T follicular helper cell (primary cell): ENCODE measurements around the gene HERPUD1.

Experiments used
- DNase-seq: peaks from one replicate; pipeline ENCODE4 v3.0.0-alpha.2; 2020; ENCODE audit warnings: low read depth

Gene HERPUD1

DNA sequence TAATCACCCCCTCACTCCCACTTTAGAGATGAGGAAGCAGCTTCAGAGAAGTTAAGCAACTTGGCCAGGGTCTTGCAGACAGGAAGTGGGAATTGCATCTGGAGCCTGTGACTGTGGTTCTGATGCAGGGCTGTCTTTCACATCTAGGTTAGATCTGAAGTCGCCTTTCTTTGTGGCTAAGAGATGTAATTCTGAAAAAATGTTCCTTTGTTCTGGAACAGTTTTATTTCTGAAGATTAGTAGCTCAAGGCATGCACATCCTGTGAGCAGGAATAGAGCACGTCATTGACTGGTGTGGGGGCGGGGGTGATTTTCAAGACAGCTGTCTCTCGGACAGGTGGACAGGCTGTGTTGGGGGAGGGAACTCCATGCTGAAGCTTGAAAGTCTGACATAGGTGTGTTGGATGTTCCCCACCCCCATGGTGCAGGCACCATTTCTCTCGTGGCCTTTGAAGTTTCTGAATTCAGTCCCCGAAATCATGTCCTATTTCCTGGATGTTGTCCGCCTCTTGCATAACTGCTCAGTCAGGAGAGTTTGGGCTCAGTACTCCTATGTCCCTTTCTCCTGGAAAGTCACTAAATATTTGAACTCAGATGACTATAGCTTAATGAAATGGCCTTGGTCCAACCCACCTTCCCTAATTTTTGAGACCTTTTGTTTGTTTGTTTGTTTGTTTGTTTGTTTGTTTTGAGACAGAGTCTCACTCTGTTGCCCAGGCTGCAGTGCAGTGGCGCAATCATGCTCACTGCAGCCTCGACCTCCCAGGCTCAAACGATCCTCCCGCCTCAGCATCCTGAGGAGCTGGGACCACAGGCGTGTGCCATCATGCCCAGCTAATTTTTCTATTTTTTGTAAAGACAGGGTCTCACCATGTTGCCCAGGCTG, 21.0 kb upstream of the HERPUD1 start:
- no peak for DNase-seq

DNA sequence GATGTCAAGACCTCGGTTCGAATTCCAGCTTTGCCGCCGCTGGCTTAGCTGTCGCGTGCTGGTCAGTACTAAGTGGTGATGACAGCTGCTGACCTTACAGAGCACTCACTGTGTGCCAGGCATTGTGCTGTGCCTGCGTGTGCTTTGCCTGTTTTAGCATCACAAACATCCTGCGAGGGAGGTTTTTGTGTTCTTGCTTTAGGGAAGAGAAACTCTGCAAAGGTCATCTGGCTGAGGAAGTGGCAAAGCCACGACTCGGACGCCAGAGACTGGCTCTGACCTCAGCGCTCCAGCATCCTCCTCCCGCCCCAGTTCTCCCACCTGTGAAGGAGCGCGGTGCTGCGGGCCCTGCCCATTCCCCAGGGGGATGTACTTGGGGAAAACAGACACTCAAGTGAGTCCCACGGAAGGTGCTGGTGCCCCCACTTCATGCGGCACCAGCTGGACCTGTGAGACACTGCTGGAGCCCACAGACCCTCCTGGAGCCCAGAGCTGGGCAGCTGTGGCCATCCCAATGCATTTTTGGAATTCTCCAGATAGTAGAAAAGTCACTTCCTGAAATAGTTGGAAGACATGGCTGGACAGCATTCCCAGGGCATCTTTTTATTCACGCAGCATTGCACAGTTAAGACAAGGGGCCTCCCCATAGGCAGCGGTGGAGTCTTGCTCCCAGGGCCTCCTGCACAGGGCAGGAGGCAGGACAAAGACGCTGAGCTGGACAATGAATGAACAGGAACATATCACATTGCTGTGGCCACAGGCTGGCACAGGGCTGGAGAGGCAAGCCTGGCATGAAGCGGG, 20.0 kb upstream of the HERPUD1 start:
- no peak for DNase-seq

DNA sequence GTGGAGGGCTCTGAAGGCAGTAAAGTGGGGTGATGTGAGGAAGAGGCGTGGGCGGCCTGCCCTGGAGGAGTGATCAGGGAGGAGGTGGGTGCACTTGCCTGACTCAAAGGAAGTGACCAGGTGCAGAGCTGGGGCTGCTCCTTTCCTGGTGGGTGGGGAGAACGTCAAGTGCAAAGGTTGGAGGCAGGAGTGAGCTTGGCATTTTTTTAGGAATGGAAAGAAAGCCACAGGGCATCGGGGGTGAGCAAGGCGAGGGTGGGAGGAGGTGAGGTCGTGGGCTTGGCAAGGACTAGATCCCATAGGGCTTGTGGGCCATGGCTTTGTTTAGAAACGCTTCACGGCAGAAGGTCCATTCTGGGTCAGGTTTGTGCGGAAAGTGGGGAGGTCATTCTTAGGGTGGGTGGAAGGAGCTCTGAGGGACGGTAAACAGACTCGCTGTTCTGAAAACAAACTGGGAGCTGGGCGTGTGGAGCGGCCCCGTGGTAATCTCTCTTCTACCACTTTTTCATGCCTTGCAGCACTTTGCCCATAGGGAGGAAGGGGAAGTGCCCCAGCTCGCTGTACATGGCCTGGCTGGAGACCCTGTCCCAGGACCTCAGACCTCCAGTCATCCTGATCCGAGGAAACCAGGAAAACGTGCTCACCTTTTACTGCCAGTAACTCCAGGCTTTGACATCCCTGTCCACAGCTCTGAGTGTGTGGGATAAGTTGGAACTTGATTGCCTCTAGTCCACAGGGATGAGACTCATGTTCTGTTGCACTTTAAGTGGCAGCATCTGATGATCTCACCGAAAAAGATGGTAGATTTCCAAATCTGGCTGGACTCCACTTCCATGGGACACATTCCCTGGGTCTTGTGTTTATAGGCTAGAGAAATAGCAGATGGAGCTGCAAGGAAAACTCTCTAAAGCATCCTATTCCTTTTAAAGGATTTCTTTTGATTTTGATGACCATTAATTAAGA, 18.9 kb upstream of the HERPUD1 start:
- DNase-seq, result no peak

DNA sequence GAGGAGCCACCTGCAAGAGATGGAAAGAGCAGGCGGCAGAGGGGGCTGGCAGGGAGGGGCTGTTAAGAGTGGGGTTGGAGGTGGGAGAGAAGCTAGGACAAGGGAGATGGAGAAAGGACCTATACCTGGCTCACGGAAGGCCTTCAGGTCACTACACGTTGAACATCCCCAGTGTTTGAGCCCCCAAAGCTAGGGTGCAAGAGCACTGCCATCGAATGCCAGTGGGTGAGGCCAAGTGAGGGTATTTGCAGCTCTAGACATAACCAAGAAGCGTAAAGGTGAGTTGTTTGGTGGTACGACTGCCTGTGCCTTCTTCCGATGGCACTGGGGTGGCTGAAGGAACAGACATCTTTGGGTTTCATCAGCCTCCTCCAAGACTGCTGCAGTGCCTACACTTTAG, 17.0 kb upstream of the HERPUD1 start:
- DNase-seq, result no peak

DNA sequence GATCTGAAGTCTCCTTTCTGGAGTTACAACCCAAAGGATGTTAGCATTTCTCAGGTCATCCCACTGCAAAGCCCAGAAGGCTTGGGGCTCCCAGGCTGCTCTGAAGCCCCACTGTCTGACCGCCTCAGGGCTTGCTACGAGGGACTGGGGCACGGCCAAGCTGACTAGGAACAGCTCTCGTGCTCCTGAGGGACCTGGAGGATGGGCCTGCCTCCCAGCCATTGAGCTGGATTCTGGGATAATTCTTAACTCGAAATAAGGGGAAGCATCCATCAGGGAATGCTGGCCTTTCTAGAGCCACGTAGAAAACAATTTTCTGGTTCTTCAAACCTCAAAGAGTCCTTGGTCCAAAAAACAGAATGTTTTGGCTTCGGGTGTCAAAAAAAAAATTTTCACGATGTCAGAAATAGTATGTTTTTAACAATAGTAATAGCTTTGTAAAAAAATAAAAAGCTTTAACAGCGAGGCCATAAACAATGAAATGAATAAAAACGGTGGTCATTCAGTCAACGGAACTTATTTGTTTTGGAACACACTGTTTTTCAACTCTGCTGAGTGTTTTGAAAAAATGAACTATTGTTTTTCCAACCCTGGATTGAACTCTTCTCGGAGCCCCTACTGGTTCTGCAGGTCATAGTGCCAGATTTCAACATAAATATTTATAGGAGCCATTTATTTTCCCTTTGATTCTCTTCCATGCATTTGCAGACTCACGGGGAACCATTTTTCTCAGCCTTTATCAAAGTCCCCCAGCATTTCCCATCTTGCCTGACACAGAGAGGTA, 16.4 kb upstream of the HERPUD1 start:
- DNase-seq, result no peak

DNA sequence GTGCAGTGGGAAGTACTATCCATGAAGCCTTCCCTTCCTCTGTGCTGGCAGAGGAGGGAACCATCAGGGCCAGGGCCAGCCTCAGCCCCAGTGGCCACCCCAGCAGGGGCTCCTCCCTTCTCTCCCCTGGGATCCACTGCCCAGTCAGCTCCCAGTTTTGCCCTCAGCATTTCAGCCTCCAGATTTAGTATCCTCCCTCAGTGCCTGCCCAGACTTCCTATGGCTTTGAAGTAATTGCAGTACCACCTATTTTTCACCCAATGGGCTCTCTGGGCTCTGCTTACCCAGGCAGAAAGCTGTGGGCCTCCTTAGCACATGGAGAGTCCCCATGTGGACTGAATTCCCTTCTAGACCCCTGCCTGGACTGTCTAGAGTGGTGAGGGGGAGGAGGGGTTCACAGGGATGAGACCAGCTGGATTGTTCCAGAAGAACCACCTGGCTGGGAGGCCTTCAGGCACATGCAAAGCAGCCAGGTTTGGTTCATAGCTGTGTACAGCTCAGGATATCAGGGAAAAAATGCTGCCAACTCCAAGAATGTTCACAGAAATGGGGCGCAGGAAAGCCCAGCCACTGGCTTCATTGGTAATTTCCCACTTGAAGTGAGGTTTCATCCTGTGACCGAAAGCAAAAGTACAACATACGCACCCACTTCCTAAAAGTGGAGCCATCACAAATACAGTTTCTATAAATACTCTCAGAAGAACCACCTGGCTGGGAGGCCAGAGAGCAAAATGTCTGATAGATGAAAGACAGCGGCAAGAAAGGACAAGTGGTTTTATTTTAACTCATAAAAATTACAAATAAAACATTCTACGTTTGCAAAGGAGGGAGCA, 15.2 kb upstream of the HERPUD1 start:
- DNase-seq, result no peak

DNA sequence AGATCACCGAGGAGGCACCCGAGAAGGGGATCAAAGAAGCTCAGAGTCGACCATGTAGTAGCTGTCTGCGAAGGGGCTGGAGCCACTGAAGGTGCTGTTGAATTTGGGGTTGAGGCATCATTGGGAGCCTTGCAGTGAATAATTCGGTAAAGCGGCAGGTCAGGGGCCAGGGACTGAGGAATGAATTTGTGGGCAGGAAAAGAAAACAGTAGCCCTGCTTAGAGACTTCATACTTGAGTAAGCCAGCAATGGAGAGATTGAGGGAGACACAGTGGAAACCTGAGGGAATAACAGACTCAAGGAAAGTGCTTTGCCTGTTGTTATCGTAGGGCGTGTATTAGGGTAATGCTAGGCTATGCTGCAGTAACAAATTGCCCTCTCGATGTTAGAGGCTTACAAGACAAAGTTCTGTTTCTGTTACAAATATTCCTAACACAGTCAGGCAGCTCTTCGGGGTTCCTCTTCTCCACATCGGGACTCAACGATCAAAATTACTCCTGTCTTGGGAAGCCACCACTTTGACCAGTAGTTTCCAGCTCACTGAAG, 13.4 kb upstream of the HERPUD1 start:
- no peak for DNase-seq

DNA sequence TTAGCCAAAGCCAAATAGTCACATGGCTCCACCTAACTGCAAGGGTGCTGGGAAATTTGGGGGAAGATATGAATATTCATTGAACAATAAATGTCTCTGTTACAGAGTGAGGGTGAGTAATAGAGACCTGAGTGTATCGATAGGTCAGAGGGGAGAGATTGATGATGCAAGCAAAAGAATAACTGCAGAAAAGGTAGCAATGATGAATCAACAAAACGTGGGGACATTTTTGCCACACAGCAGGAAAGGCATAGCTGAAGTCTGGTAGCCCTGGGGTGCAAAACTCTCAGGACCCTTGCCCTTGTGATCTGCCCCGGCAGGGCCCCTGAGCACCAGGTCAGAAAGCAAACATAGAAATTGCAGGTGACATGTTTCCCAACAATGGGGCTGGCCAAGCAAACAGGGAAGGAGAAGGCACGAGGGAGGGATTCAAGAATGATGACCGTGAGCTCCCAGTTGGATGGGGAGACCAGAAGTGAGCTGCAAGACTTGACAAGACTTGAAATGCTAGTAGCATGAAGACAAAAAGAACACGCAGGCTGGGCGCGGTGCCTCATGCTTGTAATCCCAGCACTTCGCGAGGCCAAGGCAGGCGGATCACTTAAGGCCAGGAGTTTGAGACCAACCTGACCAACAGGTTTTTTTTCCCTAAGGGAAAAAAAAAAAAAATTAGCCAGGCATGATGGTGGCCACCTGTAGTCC, 12.7 kb upstream of the HERPUD1 start:
- no peak for DNase-seq

DNA sequence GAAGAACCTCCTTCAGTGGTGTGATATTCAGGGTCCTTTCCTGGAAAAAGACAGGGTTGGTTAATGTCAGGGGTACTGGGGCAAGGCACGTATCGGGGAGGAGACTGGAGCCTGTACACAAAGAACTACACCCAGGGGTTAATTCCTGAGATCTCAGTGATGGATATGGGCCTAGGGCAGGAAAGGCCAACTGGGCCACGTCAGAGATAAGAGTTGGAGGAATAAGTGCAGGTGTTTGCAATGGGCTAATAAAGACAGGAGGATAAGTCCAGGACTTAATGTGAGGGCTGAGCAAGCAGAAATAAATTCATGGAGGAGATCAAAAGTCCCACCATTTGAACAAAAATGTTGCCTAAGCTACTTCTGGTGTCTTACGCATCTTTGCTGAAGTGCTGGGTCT, 10.4 kb upstream of the HERPUD1 start:
- DNase-seq, result no peak

DNA sequence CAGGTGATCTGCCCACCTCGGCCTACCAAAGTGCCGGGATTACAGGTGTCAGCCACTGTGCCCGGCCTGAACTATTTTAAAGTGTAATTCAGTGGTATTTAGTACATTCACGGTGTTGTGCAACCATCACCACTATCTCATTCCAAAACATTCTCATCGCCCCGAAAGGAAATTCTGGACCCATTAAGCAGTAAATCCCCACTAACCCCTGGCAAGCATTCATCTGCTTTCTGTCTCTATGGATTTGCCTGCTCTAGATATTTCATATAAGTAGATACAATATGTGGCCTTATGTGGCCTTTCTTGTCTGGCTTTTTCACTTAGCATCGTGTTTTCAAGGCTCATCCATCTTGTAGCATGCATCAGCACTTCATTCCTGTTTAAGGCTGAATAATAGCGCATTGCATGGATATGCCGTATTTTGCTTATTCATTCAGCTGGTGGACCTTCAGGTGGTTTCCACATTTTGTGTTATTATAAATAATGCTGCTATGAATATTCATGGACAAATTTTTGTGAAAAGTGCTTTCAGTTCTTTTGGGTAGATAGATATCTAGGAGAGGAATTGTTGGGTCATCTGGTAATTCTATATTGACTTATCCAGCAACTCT, 8.4 kb upstream of the HERPUD1 start:
- DNase-seq, result no peak

DNA sequence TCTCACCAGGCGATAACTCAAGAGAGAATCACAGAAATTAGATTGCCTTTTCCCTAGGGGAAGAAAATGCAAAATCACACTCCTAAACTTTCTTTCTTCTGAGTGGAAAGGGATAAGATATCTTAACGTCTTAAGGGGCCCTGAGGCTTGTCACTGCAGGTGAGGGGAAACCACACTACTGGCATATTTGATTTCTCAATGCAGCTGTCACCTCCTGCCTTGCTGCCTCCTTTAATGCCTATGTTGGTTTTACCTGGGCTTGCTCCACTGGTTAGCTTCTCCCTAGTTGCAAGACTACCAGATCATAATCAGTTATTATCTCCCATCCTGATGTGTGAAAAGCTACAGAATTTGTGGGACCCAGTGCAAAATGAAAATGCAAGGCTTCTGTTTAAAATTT, 4.5 kb upstream of the HERPUD1 start:
- DNase-seq, result no peak

DNA sequence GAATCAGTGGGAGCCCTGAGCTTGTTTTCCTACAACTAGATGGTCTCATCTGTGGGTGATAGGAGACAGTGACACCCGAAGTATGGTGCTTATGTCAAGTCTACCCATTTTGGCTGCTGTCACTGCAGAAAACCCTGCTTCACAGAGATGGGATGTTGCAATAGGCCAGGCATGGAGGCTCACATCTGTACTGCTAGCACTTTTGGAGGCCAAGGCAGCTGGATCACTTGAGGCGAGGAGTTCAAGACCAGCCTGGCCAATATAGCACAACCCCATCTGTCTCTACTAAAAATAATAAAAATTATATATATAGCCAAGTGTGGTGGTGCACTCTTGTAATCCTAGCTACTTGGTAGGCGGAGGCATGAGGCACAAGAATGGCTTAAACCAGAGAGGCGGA, 2.3 kb upstream of the HERPUD1 start:
- no peak for DNase-seq

DNA sequence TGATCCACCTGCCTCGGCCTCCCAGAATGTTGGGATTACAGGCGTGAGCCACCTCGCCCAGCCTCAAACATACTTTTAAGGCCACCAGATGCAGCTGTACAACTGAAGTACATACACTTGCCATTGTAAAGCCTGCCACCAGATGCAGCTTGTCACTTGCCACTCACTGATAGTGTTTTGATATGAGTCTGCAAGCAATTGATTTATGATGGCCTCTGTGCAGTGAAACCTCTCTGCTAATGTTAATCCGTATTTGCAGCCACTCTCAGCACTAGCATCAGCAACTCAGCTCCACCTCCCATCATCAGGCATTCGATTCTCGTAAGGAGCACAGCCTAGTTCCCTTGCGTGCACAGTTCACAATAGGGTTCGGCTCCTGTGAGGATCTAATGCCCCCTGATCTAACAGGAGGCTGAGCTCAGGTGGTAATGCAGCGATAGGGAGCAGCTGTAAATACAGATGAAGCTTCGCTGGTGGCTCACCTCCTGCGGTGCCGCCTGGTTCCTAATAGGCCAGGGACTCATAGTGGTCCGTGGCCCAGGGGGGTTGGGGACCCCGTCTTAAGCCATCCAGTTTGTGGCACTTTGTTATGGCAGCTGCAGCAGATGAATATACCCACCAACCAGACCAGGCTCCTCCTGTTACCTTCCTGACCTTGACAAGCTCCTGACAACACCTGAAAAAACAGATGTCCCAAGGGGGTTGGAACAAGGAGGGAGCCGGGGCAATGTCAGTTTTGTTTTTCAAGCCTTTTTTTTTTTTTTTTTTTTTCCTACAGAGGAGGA, 1.3 kb upstream of the HERPUD1 start:
- no peak for DNase-seq

DNA sequence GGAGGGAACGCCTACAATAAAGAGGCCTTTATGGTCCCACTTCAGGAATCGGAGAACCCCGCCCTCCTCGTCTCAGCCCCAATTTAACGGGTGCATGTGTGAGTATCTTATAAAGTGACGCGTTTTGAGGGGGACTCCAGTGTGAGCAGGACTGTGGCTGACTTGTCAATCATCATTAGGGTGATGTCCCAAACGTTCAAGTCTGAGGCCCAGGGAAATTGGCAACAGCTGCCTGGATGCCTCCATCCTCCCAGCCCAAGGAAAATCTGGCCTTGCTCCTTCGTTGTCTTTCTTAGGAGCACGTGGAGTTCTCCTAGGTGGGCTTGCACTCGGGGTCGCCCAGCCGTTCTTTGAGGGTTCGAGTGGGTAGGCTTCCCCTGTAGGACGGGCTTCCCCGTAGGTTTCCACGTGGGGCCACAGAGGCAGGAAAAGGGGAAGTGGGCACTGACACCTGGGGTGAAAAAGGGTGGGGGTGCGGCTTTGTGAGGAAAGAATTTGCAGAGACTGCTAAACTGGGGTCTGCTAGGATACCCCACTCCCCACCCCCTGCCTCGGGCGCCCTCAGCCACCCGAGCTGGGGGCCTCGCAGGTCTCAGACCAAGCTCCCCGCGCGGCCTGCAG, 561 bp upstream of the HERPUD1 start:
- no peak for DNase-seq

DNA sequence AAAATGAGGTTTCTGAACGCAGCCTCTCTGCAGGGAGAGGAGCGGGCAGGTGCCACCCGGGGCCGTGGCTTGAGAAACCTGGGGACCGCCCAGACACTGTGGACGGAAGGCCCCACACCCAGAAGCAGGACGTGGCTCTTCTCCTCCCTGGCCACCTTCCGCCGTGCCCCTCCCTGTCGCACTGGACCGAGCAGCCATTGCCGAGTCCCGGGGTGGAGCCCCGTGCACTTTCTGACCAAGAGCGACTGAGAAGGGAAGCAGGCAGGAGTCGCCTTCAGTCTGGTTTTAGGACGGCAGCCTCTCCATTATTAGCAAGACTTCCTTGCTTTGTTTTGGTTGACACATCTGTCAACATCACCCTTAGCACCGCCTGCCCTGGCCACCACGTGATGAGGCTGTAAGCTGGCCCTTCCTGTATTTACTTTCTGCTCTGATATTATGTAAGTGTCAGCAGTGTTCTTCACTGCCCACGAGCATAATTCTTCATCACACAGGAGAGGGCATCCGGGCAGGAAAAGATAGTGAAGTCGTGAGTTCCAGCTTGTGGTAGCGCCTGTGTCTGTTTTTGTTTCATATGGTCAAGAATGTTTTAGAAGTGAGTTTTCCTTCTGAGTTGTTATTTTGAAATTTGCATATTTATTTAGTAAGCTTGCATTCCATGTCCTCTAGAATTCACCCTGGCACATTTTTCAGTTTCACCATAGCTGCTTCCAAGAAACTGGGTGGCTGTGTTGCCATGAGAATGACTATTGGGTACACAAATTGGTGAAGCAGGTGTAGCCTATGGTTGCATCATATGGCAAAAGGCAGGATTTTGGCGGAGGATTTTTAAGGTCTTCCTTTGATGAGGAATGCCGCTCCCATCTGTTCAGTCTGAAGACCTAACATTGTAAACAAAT, 1.0 kb downstream of the HERPUD1 start:
- DNase-seq, result no peak

DNA sequence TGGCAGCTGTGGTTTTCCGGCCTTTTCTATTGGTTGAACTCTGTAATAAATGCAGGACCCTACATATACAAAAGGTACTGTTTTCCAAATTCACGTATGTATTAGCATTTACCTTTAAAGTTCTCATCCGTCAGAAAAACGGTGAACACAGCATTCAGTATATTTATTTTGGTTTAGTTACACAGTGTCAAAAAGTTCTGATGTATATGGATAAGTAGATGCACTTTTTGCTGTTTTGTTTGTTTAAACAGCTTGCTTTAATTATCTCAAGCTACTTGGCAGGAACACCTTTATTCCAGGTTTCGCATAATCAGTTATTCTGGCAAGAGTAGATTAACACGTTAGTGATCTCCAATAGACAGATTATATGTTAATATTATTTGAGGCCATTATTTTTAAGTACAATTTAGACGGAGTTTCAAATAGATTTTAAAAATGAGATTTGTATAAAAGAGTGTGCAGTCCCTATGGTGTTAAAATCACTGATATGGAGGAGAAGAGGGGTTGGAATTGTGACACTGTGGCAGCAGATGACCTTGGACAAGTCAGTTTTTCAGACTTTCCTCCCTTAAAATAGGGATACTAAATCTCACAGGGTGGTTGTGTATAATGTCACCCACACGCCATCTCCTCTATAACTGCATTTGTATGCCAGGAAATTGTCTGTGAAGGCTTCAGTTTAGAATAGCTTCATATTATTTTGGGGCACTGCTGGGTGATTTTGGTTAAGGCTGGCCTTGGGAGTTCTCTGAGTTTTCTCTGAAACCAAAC, 2.1 kb downstream of the HERPUD1 start:
- no peak for DNase-seq
